ENCODE measurements around the gene ECHDC3.

Gene ECHDC3

GRCh38 chr10:11712744-11713143 lies 29.4 kb upstream of the ECHDC3 start:
- no peak for TF ChIP-seq ZFX (IDR thresholded peaks at IDR 0.05; ENCODE audit: borderline replicate concordance)
- TF ChIP-seq CTCF (IDR thresholded peaks at IDR 0.05) = no peak
- no peak overlapping the region for H3K27ac ChIP-seq

- H3K27ac ChIP-seq = no peak overlapping the region
- TF ChIP-seq ZFX (IDR thresholded peaks at IDR 0.05; ENCODE audit: borderline replicate concordance) = no peak
- TF ChIP-seq CTCF (IDR thresholded peaks at IDR 0.05) = no peak
Measured at GRCh38 chr10:11713186-11713743, 28.9 kb upstream of the ECHDC3 start.

GRCh38 chr10:11713963-11714362 lies 28.2 kb upstream of the ECHDC3 start:
- H3K27ac ChIP-seq = no peak overlapping the region
- TF ChIP-seq ZFX (IDR thresholded peaks at IDR 0.05; ENCODE audit: borderline replicate concordance) (no peak), CTCF (IDR thresholded peaks at IDR 0.05) (no peak)

GRCh38 chr10:11714750-11715365 lies 27.3 kb upstream of the ECHDC3 start:
- TF ChIP-seq ZFX (IDR thresholded peaks at IDR 0.05; ENCODE audit: borderline replicate concordance) (no peak), CTCF (IDR thresholded peaks at IDR 0.05) (no peak)
- H3K27ac ChIP-seq = no peak overlapping the region

GRCh38 chr10:11715815-11716494 lies 26.2 kb upstream of the ECHDC3 start:
- H3K27ac ChIP-seq = peak overlapping the region; percentile 37; the same call in 1 of the 2 replicates
- TF ChIP-seq CTCF (IDR thresholded peaks at IDR 0.05) (no peak), ZFX (IDR thresholded peaks at IDR 0.05; ENCODE audit: borderline replicate concordance) (no peak)

GRCh38 chr10:11716686-11717085 lies 25.5 kb upstream of the ECHDC3 start:
- H3K27ac ChIP-seq = 0 out of 2 replicates have a peak overlapping the region, but pooled peaks have one; percentile 37
- TF ChIP-seq CTCF (IDR thresholded peaks at IDR 0.05) (no peak), ZFX (IDR thresholded peaks at IDR 0.05; ENCODE audit: borderline replicate concordance) (no peak)
